Activated T-helper 1 cell treated with Interleukin-2 at 50 U/mL for 16 hours (primary cell): ENCODE data around the gene PDRG1.
"Not testable (repeated sequence)": the region's sequence is repeated elsewhere in the genome, so short reads cannot be mapped to it uniquely, and the experiment has no call there.

Experiments
- DNase-seq: peaks from one replicate; pipeline ENCODE4 v3.0.0-alpha.2; 2020; ENCODE audit warnings: low read depth

PDRG1 gene

DNA sequence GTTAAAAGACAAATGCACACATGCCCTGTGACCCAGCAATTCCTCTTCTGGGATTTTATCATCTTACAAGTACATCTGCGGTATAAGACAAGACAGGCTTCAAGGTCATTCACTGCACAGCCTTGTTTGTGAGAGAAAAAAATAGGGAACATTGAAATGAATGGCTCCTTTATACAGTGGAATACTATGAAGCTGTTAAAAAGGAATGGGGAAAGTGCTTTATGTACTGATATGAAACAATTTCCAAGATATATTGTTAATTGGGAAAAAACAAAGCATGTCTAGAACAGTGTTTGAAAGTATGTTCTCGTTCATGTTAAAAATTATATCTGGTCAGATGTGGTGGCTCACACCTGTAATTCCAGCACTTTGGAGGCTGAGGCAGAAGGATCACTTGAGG lies 25.4 kb downstream of the PDRG1 start:
- no peak for DNase-seq

DNA sequence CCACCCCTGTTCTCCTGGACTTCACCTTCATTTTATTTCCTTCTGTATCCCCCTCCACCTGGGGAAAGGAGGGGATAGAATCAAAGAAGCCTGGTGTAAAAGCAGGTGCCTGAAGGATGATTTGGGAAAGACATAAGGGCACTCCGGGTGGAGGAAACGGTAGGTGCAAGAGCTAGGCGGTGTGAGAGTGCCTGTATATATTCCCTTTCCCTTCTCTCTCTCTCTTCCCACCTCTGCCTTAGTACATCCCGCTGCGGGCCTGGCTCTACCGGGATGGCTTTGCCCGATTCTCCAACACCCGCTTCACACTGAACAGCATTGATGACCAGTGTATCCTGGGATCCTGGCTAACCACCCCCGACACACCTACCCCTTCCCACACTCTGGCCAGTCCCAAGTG lies 26.2 kb downstream of the PDRG1 start:
- no peak for DNase-seq

DNA sequence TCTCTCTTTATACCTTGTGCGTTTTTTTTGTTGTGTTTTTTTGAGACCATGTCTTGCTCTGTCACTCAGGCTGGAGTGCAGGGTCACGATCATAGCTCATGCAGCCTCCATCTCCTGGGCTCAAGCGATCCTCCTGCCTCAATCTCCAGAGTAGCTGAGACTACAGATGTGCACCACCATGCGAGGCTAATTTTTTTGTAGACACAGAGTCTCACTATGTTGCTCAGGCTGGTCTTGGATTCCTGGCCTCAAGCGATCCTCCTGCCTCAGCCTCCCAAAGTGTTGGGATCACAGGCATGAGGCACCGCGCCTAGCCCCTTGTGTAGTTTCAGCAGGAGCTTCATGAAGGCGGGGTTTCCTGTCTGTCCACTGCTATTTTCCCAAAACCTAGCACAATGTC lies 27.3 kb downstream of the PDRG1 start:
- DNase-seq: no peak

DNA sequence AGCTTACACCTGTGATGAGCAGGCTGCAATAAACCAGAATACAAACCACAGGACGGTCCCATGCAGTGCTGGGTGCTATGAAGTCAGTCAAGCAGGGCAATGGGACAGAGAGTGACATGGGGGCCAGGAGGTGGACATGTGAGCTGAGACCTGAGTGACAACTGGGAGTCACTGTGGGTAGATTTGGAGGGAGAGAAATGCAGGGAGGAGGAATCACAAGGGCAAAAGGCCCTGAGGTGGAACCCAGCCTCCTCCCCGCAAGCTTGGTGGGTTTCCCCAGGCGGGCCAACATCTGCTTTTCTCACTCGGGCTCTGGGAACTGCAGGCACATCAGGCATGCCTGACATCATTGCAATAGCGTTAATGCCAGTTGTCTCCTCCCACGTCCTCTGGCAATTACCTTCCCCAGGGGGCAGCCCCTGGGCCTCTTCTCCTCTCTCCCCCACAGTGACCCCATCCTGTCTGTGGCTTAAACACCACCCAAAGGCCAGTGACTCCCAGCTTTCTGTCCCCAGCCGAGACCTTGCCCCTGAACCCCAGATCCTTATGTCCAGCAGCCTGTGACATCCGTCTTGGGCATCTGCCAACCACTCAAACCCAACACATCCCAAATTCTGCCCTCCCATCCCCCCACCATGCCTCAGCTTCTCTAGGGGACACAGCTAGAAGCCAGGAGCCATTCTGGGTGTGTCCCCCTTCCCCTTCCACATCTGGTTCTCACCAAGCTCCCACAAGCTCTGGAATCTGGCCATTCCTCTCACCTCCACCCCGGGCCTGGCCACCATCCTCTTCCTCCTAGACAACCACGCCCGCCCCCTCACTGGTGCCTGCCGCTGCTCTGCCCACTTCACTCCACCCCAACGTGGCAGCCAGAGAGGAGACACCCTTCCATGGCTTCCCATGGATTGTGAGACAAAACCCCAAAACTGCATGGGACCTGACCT lies 28.2 kb downstream of the PDRG1 start:
- no peak for DNase-seq

DNA sequence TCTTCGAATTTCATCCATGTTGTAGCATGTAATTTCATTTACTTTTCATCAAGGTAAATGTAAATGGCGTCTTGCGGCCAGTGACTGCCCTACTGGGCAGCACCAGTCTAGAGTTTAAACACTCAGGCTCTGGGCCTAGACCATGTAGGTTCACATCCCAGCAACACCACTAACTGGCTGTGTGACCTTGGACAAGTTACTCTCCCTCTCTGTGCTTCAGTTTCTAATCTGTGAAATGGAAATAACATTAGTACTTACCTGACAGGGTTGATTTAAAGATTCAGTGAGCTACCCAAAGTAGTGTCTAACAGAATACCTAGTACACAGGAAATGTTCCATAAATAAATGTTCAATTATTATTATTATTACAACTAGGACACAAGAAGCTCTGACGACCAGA lies 29.3 kb downstream of the PDRG1 start:
- DNase-seq: no peak

DNA sequence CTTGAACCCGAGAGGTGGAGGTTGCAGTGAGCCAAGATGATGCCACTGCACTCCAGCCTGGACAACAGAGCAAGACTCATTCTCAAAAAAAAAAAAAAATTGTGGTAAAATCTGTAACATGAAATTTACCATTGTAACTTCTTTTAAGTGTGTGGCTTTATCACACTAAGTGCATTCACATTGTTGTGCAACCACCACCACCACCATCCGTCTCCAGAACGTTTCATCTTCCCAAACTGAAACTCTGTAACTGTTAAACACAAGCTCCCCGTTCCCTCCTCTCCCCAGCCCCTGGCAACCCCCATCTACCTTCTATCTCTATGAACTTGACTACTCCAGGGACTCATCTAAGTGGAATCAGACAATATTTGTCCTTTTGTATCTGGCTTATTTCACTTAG lies 29.7 kb downstream of the PDRG1 start:
- no peak for DNase-seq

DNA sequence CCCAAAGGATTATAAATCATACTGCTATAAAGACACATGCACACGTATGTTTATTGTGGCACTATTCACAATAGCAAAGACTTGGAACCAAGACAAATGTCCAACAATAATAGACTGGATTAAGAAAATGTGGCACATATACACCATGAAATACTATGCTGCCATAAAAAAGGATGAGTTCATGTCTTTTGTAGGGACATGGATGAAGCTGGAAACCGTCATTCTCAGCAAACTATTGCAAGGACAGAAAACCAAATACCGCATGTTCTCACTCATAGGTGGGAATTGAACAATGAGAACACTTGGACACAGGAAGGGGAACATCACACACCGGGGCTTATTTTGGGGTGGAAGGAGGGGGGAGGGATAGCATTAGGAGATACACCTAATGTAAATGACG lies 30.4 kb downstream of the PDRG1 start:
- not testable (repeated sequence) for DNase-seq

DNA sequence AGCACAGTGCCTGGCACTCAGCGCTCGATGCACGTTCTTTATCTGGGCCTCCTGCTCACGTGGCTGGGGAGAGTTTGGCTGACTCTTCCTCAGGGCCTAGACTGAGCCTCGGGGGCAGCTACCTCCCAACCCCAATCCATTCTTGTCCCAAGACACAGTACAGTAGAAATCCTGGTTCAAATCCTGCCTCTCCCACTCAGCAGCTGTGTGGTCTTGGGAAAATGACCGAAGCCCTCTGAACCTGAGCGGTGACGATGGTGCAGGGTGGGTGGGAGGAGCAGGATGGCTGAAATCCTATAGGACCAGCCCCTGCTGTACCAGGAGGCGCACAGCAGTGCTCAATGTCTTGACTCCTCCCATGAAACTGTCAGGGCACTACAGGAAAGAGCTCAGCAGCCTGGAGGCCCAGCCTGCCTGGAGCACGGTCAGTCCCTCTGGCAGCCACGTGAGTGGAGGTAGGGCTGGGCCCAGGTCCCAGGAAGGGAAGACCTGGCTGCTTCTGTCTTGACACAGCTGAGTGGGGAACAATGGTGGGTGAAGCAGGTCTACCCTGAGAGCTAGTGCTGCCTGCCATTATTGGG lies 31.5 kb downstream of the PDRG1 start:
- DNase-seq: no peak

DNA sequence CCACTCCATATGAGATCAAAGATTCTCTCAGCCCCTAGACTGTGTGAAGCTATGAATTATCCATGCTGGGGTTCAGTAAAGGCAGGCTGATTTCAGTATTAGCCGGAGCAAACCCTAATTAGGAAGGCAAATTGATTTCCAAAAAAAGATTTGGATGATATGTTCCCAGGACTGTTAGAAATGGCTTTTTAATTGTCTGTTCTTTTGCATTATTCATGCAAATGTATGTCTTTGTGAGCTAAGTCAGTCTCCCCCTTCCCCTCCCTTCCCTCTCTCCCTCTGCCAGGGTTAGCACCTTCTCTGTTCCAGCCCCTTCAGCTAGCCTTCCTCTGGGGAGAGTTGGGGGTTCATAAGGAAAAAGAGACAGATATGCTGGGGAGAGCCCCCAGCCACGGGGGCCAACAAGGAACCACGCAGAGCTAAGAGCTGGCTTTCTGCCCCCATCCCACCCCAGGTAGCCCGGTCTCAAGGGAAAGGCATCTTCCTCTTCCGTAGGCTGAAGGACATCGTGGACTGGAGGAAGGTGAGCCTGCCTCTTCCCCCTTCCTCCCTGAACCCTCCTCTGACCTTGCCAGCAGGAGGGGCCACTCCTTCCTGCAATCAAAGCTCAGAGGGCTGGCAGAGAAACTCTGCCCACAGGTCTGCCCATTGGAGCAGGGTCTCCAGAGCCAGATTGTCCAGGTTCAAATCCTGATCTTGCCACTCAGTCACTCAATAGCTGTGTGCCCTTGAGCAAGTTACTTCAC lies 32.3 kb downstream of the PDRG1 start:
- no peak for DNase-seq

DNA sequence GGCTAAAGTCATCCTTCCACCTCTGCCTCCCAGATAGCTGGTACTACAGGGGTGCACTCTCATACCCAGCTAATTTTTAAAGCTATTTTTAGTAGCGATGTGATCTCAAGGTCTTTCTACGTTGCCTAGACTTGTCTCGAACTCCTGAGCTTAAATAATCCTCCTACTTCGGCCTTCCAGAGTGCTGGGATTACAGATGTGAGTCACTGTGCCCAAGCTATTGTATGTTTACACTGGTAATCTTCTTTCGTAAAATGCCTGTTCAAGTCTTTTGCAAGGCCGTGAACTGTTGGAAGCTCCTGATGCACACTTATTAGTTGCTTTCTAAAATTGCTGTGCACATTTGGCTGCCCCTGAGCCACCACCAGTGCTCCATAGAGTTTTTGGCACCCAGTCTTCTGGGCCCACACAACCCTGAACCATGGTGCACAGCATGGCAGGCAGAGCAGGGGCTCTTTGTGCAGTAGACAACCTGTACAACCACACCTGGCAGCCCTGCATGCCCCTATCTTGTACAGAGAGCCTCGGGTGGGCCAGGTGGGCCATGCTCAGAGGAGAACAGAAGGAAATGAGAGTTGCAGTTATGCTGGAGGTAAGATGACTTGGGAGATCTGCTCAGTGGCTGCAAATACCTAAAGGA lies 33.3 kb downstream of the PDRG1 start:
- DNase-seq: no peak

DNA sequence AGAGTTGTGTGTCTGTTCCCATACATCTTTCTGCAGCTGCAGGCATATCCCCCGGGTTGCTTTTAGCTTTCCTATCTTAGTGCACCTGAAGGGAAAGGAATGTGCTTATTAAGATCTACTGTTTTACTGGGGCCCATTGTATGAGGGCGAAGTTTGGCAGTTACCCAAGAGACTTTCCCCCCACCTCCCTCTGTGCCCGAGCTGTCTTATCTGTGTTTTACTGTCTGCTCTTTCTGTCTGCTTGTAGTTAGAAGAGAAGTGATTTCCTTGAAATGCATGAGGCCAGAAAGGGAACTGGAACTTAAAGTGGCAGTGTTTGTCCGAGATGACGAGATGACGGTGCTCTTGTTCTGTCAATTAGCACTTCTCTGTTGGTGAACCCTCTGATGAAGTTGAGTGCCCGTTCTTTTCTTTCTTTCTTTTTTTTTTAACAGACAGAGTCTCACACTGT lies 33.9 kb downstream of the PDRG1 start:
- DNase-seq: not testable (repeated sequence)

DNA sequence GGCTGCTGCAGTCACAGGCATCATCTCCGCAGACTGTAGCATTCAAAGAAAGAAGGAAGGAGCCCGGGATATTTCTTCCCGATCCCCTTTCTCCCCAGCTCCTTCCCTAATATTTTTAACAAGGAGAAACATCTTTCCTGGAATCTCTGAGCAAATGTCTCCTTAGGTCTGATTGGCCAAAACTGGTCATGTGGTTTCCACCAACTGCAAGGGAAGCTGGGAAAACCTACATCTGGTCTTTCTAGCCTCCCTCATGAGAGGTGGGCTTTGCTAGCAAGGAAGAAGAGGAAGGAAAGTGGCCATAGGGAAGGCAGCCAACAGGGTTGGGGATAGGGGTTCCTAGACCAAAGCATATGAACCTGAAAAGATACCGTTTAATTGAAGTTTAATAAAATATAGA lies 35.1 kb downstream of the PDRG1 start:
- no peak for DNase-seq

DNA sequence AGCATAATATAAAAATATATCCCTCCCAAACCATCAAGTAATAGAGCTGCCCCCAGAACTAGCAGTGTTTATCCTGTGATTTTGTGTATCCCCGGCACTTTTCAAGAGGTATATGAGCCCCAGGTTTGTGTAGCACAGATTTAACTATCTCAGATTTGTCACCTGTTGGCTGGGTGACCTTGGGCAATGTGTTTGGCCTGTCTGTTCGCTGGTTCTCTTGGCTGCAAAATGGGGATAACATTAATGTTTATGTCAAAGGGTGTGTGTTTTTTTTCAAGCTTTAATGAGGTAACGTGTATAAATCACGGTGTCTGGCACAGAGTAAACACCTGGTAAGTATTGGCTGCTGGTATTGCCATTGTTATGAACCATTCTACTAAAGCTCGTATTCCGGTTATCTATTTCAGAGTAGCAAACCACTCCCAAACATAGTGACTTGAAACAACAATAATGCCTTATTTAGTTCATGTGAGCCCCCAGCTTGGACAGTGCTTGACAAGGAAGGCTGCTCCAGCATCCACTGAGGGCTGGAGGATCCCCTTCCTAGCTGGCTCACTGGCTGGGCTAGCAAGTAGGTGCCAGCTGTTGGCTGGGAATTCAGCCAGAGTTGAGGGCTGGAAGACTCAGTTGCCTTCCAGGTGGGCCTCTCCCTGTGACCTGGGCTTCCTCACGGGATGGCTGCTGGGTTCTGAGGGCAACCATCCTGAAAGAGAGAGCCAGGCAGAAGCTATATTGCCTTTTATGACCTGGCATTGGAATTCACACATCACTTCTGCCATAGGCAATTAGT lies 36.2 kb downstream of the PDRG1 start:
- DNase-seq: no peak

DNA sequence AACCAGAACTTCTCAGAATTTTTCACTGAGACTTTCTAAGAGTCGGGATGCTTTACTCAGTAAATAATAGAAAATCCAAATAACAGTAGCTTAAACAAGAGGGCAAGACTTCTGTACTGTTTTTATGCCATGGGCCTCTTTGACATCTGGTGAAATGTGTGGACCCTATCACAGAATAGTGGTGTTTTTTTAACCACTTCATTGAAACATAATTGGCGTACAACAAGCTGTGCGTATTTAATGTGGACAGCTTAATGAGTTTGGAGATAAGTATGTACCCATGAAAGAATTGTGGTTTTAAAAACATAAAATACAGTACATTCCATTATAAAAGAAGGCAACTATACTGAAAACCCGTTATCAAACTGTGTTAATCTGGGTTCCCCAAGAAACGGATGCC lies 37.7 kb downstream of the PDRG1 start:
- DNase-seq: no peak

DNA sequence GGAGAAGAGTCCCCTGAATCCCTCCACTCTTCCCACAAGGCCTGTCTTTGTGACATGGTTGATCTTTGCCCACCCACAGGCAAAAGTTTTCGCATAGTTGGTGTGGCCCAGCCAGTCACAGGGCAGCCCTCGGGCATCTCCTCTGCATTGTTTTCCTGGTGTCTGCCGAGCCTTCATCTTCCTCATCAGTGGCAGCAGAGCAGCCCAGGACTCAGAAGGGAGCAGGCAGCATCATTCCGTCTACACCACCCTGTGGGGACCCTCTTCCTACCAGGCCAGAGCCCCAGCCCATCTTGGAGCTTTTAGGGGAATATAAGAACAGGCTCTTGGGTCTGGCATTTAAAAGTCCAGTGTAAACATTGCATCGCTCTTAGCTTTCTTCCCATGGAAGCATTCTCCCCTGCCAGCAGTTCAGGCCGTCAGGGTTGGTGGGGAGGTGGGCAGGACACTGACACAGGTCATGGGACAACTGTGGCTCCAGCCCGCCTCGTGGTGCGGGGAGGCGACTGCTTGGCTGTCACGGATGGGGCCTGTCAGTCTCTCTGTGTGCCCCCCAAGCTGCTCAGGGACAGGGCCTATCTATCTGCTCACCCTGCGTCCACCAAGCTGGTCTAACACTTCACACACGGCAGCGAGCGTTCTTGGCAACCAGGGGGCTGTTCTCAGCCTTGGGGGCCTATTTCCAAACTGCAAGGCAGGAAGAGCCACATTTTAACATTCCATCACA lies 38.3 kb downstream of the PDRG1 start:
- no peak for DNase-seq

DNA sequence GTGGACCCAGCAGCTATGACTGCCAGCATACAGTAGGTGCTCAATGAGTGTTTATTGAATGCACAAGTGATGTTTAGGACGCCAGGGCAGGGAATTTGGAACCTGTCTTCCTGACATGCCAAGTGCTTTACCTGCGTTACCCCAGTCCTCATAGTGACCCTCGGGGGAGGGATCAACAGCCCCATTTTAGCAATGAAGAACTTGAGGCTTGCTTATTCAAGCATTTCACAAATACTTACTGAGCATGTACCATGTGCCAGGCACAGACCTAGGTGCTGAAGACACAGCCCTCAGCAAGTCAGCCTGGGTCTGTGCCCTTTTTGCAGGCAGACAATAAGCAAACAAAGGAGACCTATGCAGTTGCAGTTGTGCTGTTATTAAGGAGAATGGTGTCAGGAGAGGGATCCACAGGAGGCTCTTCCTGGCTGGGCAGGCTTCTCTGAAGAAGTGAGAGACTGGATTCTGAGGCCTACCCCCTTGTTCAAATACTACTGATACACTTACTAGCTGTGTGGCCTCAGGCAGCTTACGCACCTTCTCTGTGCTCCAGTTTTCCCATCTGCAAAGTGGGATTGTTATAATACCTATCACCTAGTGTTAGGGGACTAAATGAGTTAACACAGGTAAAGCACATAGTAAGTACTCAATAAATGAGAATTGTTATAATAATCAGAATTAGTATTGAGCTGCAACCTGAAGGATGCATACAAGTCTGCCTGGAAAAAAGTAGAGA lies 41.6 kb downstream of the PDRG1 start:
- no peak for DNase-seq

DNA sequence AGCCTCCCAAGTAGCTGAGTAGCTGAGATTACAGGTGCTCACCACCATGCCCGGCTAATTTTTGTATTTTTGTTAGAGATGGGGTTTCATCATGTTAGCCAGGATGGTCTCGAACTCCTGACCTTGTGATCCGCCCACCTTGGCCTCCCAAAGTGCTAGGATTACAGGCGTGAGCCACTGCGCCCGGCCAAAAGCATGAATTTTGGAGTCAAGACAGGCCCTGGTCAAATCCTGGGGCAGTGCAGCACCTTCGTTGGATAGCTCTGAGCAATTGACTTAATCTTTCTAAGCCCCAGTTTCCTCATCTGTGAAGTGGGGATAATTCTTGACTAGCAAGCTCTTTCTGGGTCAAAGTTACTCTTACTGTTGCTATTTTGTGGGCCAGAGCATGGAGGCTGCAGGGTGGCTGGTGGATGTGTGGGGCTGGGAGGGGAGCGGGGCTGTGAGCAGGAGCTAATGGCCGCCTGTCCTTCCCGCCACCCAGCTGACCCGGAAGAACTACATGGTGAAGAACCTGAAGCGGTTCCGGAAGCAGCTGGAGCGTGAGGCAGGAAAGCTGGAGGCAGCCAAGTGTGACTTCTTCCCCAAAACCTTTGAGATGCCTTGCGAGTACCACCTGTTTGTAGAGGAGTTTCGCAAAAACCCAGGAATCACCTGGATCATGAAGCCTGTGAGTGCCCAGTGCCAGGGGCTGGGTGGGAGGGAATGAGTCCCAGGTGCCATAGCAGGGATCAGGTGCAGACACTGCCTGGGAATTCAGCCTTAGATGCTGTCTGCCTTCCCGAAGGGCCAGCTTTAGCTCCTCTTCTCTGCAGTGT lies 42.4 kb downstream of the PDRG1 start:
- no peak for DNase-seq

DNA sequence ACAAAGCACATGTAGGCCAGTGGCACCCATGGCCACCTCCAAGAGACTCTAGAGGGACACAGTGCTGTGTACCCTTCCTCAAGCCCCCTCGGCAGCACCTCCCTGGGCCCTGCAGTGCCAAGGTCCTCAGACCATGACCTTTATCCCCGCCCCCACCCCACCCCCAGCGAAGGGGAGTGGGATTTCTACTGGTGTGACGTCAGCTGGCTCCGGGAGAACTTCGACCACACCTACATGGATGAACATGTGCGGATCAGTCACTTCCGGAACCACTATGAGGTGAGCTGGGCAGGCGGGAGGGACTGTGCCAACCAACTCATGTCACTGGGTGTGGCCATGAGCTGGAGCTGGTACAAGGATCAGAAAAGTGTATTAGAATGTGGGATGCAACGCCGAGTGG lies 43.4 kb downstream of the PDRG1 start:
- no peak for DNase-seq

DNA sequence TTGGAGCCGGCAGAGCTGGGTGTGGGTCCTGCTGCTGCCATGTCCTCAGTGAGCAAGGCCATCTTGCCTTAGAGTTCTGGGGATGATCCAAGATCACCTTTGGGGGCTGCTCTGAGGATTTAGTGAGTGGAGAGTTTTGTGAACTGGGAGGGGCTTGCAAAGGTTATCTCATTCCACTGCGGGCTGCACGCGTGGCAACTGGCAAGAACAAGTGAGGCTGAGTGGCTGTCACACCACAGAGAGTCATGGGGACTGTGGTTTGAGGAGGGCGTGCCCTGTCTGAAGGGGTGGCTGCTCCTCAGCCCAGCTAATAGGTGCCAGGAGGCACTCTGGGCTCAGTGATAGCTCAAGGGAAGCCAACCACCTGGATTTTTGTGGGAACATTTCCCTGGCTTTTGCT lies 43.8 kb downstream of the PDRG1 start:
- DNase-seq: no peak
